GM10248 (cell line): Measurements from ENCODE around the gene HOXB4.

ENCODE experiments used
- CTCF ChIA-PET: fragments of 300-600 bp; sonication (Branson Sonifier 250); formaldehyde crosslinking; extraction: SDS; loops from one replicate; lab custom pipeline; 2021; ENCODE audit warnings: antibody characterized with exemption; lab: Yijun Ruan, JAX
- POLR2A ChIA-PET: fragments of 350-650 bp; sonication (Branson Sonifier 250); formaldehyde crosslinking; extraction: SDS; loops from one replicate; lab custom pipeline; 2020; ENCODE audit warnings: antibody characterized with exemption; lab: Yijun Ruan, JAX
- DNase-seq: peaks from one replicate; pipeline ENCODE4 v3.0.0; 2012; ENCODE audit errors: extremely low spot score
- TF ChIP-seq, protein P1 (sequence below): IDR thresholded peaks from 2 replicates; pipeline ENCODE4 v1.5.1; 2012; ENCODE audit warnings: mild to moderate bottlenecking, low read depth; ENCODE audit errors: extremely low read depth, missing control alignments, control extremely low read depth

Gene HOXB4

DNA sequence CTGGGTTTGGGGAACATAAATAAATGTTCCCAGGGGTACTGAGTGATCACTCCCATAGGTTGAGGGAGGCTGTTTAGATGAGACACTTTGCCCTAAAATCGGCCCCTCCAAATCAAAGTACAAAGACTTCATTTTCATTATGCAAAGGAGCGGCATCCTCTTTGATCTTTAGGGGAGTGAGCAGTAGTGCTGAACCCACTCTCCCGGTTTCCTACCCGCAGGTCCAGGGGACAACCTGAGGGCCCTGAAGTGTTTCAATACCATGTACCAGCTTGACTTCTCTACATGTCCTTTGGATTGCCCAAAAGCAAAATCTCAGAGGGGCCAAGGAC lies 23.0 kb upstream of the HOXB4 start:
- CTCF ChIA-PET: interaction anchor here (0.9 to 2.3 kb wide), 11 partner anchors 9 to 575 kb away, joined by 3 to 13 read pairs (median 4); no protein-coding TSS in a partner anchor
- TF ChIP-seq, protein P1, sequence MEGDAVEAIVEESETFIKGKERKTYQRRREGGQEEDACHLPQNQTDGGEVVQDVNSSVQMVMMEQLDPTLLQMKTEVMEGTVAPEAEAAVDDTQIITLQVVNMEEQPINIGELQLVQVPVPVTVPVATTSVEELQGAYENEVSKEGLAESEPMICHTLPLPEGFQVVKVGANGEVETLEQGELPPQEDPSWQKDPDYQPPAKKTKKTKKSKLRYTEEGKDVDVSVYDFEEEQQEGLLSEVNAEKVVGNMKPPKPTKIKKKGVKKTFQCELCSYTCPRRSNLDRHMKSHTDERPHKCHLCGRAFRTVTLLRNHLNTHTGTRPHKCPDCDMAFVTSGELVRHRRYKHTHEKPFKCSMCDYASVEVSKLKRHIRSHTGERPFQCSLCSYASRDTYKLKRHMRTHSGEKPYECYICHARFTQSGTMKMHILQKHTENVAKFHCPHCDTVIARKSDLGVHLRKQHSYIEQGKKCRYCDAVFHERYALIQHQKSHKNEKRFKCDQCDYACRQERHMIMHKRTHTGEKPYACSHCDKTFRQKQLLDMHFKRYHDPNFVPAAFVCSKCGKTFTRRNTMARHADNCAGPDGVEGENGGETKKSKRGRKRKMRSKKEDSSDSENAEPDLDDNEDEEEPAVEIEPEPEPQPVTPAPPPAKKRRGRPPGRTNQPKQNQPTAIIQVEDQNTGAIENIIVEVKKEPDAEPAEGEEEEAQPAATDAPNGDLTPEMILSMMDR: no peak
- POLR2A ChIA-PET: no interaction called here
- DNase-seq: no peak

DNA sequence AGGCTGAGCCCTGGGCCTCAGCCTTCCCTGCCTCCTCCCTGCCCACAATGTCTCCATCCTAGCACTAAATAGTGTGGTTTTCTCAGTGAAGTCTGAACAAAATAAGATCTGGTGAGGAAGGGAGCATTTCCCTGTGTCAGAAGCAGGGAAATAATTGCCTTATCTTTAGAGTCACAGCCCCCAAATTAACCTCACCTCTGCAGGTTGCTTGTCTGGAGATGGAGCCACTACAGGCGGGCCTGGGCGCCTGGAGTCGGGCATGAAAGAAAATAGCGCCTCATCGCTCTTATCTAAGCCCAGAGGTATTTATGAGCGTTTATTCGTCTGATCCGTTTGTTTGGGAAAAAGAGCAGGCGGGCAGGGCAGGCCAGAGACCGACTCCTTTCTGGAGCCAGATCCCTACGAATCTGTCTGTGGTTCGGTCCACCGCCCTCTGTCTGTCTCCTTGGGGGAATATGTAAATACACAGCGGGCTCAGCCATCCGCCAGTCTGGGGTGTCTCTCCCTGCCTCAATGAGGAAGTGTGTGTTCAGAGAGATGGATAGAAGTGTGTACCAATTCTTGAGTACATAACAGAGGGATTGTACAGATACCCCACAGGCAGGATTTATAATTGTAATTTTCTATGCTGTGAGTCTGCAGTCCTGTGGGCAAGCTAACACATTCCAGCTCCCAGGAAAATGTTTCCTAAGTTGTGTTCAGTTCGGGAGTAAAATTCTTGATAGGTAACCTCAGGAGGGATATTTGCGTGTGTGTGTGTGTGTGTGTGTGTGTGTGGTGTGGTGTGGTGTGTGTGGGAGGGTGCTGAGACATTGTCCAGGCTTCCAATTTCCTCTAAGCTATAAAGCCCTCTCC lies 22.3 kb upstream of the HOXB4 start:
- POLR2A ChIA-PET: interaction anchor here (0.6 kb wide), 1 partner anchor 535 kb away, joined by 4 read pairs; no protein-coding TSS in a partner anchor
- TF ChIP-seq, protein P1: no peak
- no peak for DNase-seq
- CTCF ChIA-PET: interaction anchor here (0.9 to 2.3 kb wide), 9 partner anchors 9 to 575 kb away, joined by 3 to 13 read pairs (median 4); no protein-coding TSS in a partner anchor

DNA sequence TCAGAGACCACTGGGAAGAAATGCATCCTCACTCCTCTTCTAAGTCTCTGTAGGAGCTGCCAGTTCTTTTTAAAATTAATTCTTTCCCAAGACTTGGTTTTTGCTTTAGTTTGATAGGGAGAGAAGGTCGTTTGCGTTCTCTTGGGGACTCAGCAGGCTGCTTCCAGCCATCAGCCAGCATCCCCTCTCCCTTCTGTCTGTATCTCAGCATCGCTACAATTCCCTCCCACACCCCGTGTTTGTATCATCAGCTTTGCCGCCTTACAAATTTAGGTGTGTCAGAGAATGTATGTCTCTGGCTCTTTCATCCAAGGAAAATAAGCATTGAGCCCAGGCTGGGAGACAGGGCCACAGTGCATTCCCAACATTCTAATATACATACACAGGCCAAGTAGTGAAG lies 21.2 kb upstream of the HOXB4 start:
- POLR2A ChIA-PET: no interaction called here
- TF ChIP-seq, protein P1: no peak
- DNase-seq: no peak
- CTCF ChIA-PET: interaction anchor here (0.8 to 1.7 kb wide), 4 partner anchors 10 to 336 kb away, joined by 3 to 8 read pairs (median 4); no protein-coding TSS in a partner anchor

DNA sequence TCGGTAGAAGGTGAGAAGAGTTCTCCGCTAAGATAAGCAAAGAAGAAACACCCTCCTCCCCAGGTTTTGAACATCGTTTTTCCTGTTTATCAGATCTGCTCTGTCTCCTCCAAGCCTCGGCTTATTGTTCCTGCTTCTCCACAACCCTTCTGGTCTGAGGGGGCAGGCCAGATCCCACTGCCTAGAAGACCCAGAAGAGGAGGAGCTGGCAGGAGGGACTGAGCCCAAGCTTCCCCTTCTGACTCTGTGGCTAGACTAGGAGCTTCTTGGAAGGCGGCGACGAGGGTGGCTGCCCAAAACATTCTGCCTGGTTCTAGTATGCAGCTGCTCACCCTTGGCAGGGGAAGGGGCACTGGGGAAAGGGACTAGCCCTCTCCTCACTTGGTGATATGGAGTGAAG lies 20.6 kb upstream of the HOXB4 start:
- ChIA-PET POLR2A (no interaction called here), CTCF (interaction anchor here (0.8 to 1.7 kb wide), 5 partner anchors 11 to 336 kb away, joined by 3 to 8 read pairs (median 4); no protein-coding TSS in a partner anchor)
- DNase-seq: no peak
- TF ChIP-seq, protein P1: no peak

DNA sequence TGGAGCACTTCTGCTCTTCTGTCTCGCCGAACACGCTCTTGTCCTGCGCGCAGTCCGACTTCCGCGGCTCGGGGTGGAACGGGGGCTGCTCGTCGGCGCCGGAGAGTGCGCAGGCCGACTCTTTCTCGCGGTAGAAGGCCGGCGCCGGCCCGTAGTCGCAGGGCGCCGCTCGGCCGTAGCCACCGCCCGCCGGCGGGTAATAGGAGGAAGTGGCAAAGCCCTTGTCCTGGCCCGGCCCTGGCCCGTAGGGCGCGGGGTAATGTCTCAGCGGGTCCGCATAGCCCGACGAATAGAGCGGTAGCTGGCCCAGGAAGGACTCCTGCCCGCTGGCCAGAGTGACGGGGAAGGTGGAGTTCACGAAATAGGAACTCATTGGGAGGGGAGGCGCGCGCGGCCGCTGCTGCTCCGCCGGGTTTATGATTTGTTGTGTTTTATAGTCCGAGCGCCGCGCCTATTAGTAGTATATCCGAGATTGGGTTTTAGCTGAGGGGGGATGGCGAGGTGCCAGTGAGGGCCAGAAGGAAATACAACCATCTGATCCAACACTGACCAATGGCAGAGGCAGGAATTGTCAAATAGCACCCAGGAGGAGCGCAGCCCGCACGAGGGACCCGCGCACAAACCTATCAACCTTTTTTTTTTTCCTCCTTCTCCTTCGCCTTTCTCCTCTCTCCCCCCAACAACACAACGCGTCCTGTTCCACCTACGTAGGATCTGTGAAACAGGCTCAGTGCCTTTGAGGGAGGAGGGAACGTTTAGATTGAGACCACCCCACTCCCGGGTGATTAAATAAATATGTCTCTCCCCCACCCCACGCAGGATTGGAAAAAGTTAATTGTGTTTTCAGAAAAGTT lies 19.9 kb upstream of the HOXB4 start:
- peak; percentile 59 for DNase-seq
- CTCF ChIA-PET: interaction anchor here (1.2 to 1.7 kb wide), 4 partner anchors 12 to 335 kb away, joined by 3 to 8 read pairs (median 5); no protein-coding TSS in a partner anchor
- POLR2A ChIA-PET: no interaction called here

DNA sequence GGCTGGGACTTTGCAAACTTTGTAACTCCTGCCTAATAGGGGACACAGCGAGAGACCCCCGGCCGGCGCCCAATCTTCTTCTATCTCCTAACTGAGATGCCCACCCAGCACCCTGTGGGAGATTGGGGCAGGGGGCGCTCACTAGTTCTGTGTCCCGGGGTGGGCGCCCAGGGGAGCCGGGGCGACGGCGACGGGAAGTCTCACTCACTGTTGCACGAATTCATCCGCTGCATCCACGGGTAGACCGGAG lies 19.3 kb upstream of the HOXB4 start:
- CTCF ChIA-PET: interaction anchor here (1.2 kb wide), 1 partner anchor 21 kb away, joined by 4 read pairs; no protein-coding TSS in a partner anchor
- POLR2A ChIA-PET: no interaction called here
- DNase-seq: no peak
- TF ChIP-seq, protein P1: no peak

More for the DNA sequence above, 19.9 kb upstream of the HOXB4 start:
- TF ChIP-seq, protein P1: no peak
